ENCODE data around the gene STK36.
A peak's percentile ranks its signal among the peaks of the same experiment; 100 is the strongest.

The STK36 gene

GRCh38 chr2:218648088-218648786 lies 23.6 kb upstream of the STK36 start:
- no peaks in the 10 kb centered on the region for H3K27me3 ChIP-seq (ENCODE audit: insufficient read depth, poor library complexity, severe bottlenecking)
- H3K4me3 ChIP-seq (replicated peaks; ENCODE audit: insufficient read depth, low read length): no peak overlapping the region
- H3K27ac ChIP-seq (replicated peaks): no peak overlapping the region
- TF ChIP-seq CTCF (IDR thresholded peaks at IDR 0.05; ENCODE audit: insufficient read depth, low read length) (peak; percentile 96), GABPA (IDR thresholded peaks at IDR 0.05; ENCODE audit: low read depth) (no peak), POLR2AphosphoS5 (IDR thresholded peaks at IDR 0.05; ENCODE audit: low read depth) (no peak; the same call in 1 of the 2 replicates)
- peak; percentile 38 to 60 for DNase-seq (ENCODE audit: low read depth in 1 of 2, low spot score in 1 of 2)

GRCh38 chr2:218648787-218649100 lies 23.1 kb upstream of the STK36 start:
- TF ChIP-seq POLR2AphosphoS5 (IDR thresholded peaks at IDR 0.05; ENCODE audit: low read depth): no peak
- TF ChIP-seq GABPA (IDR thresholded peaks at IDR 0.05; ENCODE audit: low read depth): no peak
- no peak for TF ChIP-seq SPI1 (IDR thresholded peaks at IDR 0.05; ENCODE audit: borderline replicate concordance, low read depth)
- no peak for TF ChIP-seq REST (IDR thresholded peaks at IDR 0.05; ENCODE audit: insufficient replicate concordance, low read depth)
- no peak for DNase-seq (ENCODE audit: low read depth in 1 of 2, low spot score in 1 of 2)
- Histone ChIP-seq H3K27ac (replicated peaks) (no peak overlapping the region), H3K27me3 (ENCODE audit: insufficient read depth, poor library complexity, severe bottlenecking) (no peaks in the 10 kb centered on the region), H3K4me3 (replicated peaks; ENCODE audit: insufficient read depth, low read length) (no peak overlapping the region)

- Histone ChIP-seq H3K27me3 (ENCODE audit: insufficient read depth, poor library complexity, severe bottlenecking) (no peaks in the 10 kb centered on the region), H3K4me3 (replicated peaks; ENCODE audit: insufficient read depth, low read length) (no peak overlapping the region), H3K27ac (replicated peaks) (no peak overlapping the region)
- no peak for DNase-seq (ENCODE audit: low read depth in 1 of 2, low spot score in 1 of 2)
- TF ChIP-seq GABPA (IDR thresholded peaks at IDR 0.05; ENCODE audit: low read depth) (no peak), SPI1 (IDR thresholded peaks at IDR 0.05; ENCODE audit: borderline replicate concordance, low read depth) (no peak), CTCF (IDR thresholded peaks at IDR 0.05; ENCODE audit: insufficient read depth, low read length) (no peak), POLR2AphosphoS5 (IDR thresholded peaks at IDR 0.05; ENCODE audit: low read depth) (no peak), REST (IDR thresholded peaks at IDR 0.05; ENCODE audit: insufficient replicate concordance, low read depth) (no peak)
These were observed 16.1 kb upstream of the STK36 start for GRCh38 chr2:218655751-218656150.

GRCh38 chr2:218658671-218659257 lies 13.1 kb upstream of the STK36 start:
- Histone ChIP-seq H3K27ac (replicated peaks) (peak overlapping the region; percentile 76), H3K27me3 (ENCODE audit: insufficient read depth, poor library complexity, severe bottlenecking) (no peaks in the 10 kb centered on the region), H3K4me3 (replicated peaks; ENCODE audit: insufficient read depth, low read length) (peak overlapping the region; percentile 72)
- peak; percentile 33 to 58 for DNase-seq (ENCODE audit: low read depth in 1 of 2, low spot score in 1 of 2)
- TF ChIP-seq CTCF (IDR thresholded peaks at IDR 0.05; ENCODE audit: insufficient read depth, low read length): peak; percentile 17
- TF ChIP-seq SPI1 (IDR thresholded peaks at IDR 0.05; ENCODE audit: borderline replicate concordance, low read depth): no peak
- no peak for TF ChIP-seq GABPA (IDR thresholded peaks at IDR 0.05; ENCODE audit: low read depth)
- no peak for TF ChIP-seq REST (IDR thresholded peaks at IDR 0.05; ENCODE audit: insufficient replicate concordance, low read depth)
- TF ChIP-seq POLR2AphosphoS5 (IDR thresholded peaks at IDR 0.05; ENCODE audit: low read depth): no peak
